CD4-positive, alpha-beta T cell (primary cell): ENCODE results near the gene NRIP3. TPM values are rescaled to one million over a fixed set of nuclear protein-coding genes. Genes with fewer than 3 reads are reported as not detected.

Experiments used
- ATAC-seq: fragments of 200-7000 bp; cut with Tn5 transposase; one replicate; pipeline ENCODE4 v1.10.0; 2022; ENCODE audit warnings: mild to moderate bottlenecking; ENCODE audit not compliant: poor library complexity
- CTCF ChIA-PET: fragments of 350-600 bp; sonication (Branson Sonifier 250); formaldehyde crosslinking; loops from one replicate; lab custom pipeline; 2021; ENCODE audit warnings: antibody characterized with exemption, inconsistent platforms; lab: Charles Lee
- POLR2A ChIA-PET: fragments of 350-600 bp; sonication (Branson Sonifier 250); formaldehyde crosslinking; loops from one replicate; lab custom pipeline; 2021; ENCODE audit warnings: antibody characterized with exemption, inconsistent platforms; lab: Charles Lee
- DNase-seq, 14 experiments: peaks; one replicate each; pipeline ENCODE4 v3.0.0-alpha.2; 2013 to 2020; ENCODE audit warnings: mixed read lengths in 2 of 14
- H3K27ac ChIP-seq, 2 donors: one replicate each; pipeline versions ENCODE4 v1.5.1 to v1.7.0; 2013; ENCODE audit warnings: low read length in 2 of 2, low read depth in 1 of 2, mild to moderate bottlenecking in 1 of 2
- H3K27me3 ChIP-seq, 2 experiments: 1 replicate in 1 of 2; 2 replicates in 1 of 2; pipeline versions ENCODE4 v1.6.1 to v1.7.0; 2013; ENCODE audit warnings: low read length in 2 of 2, control low read depth in 1 of 2, mild to moderate bottlenecking in 1 of 2, moderate library complexity in 1 of 2; ENCODE audit not compliant: insufficient read depth in 2 of 2, control insufficient read depth in 1 of 2
- H3K36me3 ChIP-seq: one replicate; pipeline ENCODE4 v1.6.1; 2013; ENCODE audit warnings: low read length, control low read depth; ENCODE audit not compliant: insufficient read depth
- H3K4me1 ChIP-seq: one replicate; pipeline ENCODE4 v1.6.1; 2013; ENCODE audit warnings: low read length, control low read depth; ENCODE audit not compliant: insufficient read depth
- H3K4me3 ChIP-seq: one replicate; pipeline ENCODE4 v1.5.1; 2013; ENCODE audit warnings: mild to moderate bottlenecking, low read length, moderate library complexity
- H3K9me3 ChIP-seq, 2 experiments: 1 replicate in 1 of 2; 2 replicates in 1 of 2; pipeline versions ENCODE4 v1.6.1 to v1.7.0; 2013; ENCODE audit warnings: low read length in 2 of 2, mild to moderate bottlenecking in 2 of 2, control low read depth in 1 of 2, moderate library complexity in 1 of 2; ENCODE audit not compliant: control insufficient read depth in 1 of 2, insufficient read depth in 1 of 2
- H3K27ac Mint-ChIP-seq: one replicate; pipeline ENCODE4 v1.8.0; 2020; ENCODE audit warnings: mixed read lengths
- H3K27me3 Mint-ChIP-seq: one replicate; pipeline ENCODE4 v1.8.0; 2021; ENCODE audit warnings: mixed read lengths
- H3K36me3 Mint-ChIP-seq: one replicate; pipeline ENCODE4 v1.8.0; 2021; ENCODE audit warnings: low read depth, mixed read lengths
- H3K4me1 Mint-ChIP-seq: one replicate; pipeline ENCODE4 v1.8.0; 2021; ENCODE audit warnings: low read depth, mixed read lengths
- H3K4me3 Mint-ChIP-seq: one replicate; pipeline ENCODE4 v1.8.0; 2020; ENCODE audit warnings: mild to moderate bottlenecking, mixed read lengths
- H3K9me3 Mint-ChIP-seq: one replicate; pipeline ENCODE4 v1.8.0; 2020; ENCODE audit warnings: mixed read lengths
- intact Hi-C, 2 experiments: fragments of 100-400 bp; cut with DNase I in 1 of 2; cut with micrococcal nuclease in 1 of 2; formaldehyde crosslinking; loops; one replicate each; pipeline versions ENCODE4 v1.15.1 to v1.9.0; 2023 to 2025; cut with DNase I, micrococcal nuclease
- polyA plus RNA-seq, 2 donors: library from polyadenylated mRNA; unstranded; fragments of 120-200 nt; gene quantifications; one replicate each; pipeline ENCODE4 v1.2.1, GENCODE V29; 2013
- total RNA-seq, 174 experiments: library from RNA in 2 of 174; stranded (reverse) in 2 of 174; gene quantifications; one replicate each; pipeline ENCODE4 v1.2.3 and lab custom pipeline; 2021 to 2026
- TF ChIP-seq, protein P1 (sequence below): fragments of 200-600 bp; IDR thresholded peaks from one replicate; pipeline ENCODE4 v1.8.0; 2022; ENCODE audit warnings: antibody characterized with exemption, mild to moderate bottlenecking

The NRIP3 gene
- total RNA-seq (1 to 10 TPM; 4.6 to 4.9 TPM), total RNA-seq (lab: John Stamatoyannopoulos, UW) (0.55 to 48.3 (median 6.9) reads per million in 172 experiments)
- 0.30 TPM for polyA plus RNA-seq (2013, experiment 1 of 2)
- 0.39 TPM for polyA plus RNA-seq (2013, experiment 2 of 2)

DNA sequence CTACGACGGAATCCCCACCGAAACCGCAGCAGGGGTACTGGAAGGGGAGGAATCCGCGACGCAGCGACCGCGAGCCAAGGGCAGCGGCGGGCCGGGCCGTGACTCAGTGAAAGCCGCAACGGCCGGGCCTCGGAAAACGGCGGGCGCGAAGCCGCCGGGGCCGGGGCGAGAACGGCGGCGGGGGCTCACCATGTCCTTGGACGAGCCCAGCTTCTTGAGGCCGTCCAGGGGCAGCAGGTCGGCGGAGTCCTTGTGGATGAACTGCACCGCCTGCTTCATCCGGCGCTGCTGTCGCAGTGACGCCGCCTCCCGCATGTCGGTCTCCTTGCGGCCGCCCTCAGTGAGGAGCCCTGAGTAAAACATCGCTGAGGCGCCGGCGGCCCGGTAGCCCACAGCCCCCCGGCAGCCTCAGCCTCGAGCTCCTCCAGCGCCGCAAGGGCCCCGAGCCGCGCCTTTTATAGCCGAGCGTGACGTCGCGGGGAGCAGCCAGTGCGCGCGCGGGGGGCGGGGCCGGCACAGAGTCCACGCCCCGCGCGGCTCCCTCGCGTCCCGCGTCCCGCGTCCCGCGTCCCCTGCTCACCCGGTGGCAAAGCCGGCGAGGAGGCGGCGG lies at the start of gene NRIP3:
NRIP3 (minus strand) TSS at position 429 of the 610 bp plus-strand sequence; CDS start at position 363, 66 bp downstream.
- Mint-ChIP-seq H3K9me3 (no peaks in the 10 kb centered on the region), H3K36me3 (no peaks in the 10 kb centered on the region), H3K27me3 (peaks cover 51% of the 10 kb centered on the region), H3K4me3 (peak within 1 kb of the TSS; percentile 87), H3K4me1 (peaks cover 22% of the 10 kb centered on the region), H3K27ac (peak within 1 kb of the TSS; percentile 25)
- no peaks in the 10 kb centered on the region for H3K9me3 ChIP-seq
- ChIA-PET CTCF (no interaction called here), POLR2A (interaction anchor here (0.9 to 2.9 kb wide), 4 partner anchors 13 to 457 kb away, joined by 3 to 14 read pairs (median 4); partner anchors contain the start of genes RPL27A, TMEM9B and ZNF143)
- intact Hi-C loops = loop anchor here in 1 of 2 experiments (10.0 kb wide), 1 partner anchor 319 kb away; the partner anchor contains the start of genes RPL27A and TRIM66
- H3K27me3 ChIP-seq = peaks cover 11 to 40% of the 10 kb centered on the region in 2 experiments
- H3K4me3 ChIP-seq = peak within 1 kb of the TSS; percentile 53
- H3K4me1 ChIP-seq = peaks cover 23% of the 10 kb centered on the region
- DNase-seq = peak; percentile 66 to 93 (median 76)
- TF ChIP-seq, protein P1, sequence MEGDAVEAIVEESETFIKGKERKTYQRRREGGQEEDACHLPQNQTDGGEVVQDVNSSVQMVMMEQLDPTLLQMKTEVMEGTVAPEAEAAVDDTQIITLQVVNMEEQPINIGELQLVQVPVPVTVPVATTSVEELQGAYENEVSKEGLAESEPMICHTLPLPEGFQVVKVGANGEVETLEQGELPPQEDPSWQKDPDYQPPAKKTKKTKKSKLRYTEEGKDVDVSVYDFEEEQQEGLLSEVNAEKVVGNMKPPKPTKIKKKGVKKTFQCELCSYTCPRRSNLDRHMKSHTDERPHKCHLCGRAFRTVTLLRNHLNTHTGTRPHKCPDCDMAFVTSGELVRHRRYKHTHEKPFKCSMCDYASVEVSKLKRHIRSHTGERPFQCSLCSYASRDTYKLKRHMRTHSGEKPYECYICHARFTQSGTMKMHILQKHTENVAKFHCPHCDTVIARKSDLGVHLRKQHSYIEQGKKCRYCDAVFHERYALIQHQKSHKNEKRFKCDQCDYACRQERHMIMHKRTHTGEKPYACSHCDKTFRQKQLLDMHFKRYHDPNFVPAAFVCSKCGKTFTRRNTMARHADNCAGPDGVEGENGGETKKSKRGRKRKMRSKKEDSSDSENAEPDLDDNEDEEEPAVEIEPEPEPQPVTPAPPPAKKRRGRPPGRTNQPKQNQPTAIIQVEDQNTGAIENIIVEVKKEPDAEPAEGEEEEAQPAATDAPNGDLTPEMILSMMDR = no peak
- no peaks in the 10 kb centered on the region for H3K36me3 ChIP-seq
- peak; percentile 90 for ATAC-seq
- no peak within 1 kb of the TSS for H3K27ac ChIP-seq

DNA sequence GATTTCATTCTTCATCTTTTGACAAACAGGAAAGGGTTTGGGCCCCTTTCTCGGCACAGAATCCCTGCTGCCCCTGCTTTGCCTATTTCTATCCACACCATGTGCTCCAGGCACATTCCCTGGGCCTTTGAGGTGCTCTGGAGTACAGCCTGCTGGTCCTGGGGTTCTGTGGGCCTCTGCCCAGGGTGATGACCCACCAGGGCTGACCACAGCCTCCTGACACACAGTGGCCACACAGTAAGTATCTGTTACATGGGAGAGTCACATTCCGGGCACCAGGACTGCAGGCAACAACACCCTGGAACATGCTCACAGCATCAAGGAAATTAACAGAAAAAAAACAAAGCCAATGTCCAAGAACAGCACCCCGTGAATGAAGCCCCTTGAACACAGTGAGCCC lies 48.5 kb upstream of the NRIP3 start:
- Mint-ChIP-seq H3K4me1 (no peaks in the 10 kb centered on the region), H3K27ac (no peak overlapping the region), H3K9me3 (no peaks in the 10 kb centered on the region), H3K27me3 (no peaks in the 10 kb centered on the region), H3K4me3 (no peak overlapping the region), H3K36me3 (no peaks in the 10 kb centered on the region)
- H3K4me1 ChIP-seq = no peaks in the 10 kb centered on the region
- H3K4me3 ChIP-seq = no peak overlapping the region
- intact Hi-C loops = no loop called here
- H3K27me3 ChIP-seq = no peaks in the 10 kb centered on the region
- ChIA-PET POLR2A (no interaction called here), CTCF (no interaction called here)
- no peak for ATAC-seq
- H3K9me3 ChIP-seq = no peaks in the 10 kb centered on the region
- H3K36me3 ChIP-seq = no peaks in the 10 kb centered on the region
- TF ChIP-seq, protein P1 = no peak
- no peak overlapping the region for H3K27ac ChIP-seq
- DNase-seq = no peak

DNA sequence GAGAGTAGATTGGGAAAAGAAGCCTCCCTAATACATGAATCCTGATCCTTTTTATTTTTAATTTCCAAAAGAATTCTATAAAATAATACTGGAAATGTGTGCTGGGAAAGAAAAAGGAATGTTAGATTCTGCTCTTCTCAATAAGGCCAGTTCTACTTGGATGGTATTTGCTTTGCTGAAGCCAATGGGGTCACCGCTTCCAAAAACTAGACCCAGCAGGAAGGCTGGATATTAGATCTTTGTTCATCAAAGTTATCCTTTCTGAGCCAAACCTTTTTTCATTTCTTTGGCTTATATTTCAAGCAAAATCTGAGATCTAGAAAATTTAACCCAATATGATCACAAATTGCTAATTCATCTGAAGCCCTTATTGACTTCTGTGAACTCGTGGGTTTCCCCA lies 46.2 kb upstream of the NRIP3 start:
- H3K9me3 Mint-ChIP-seq = no peaks in the 10 kb centered on the region
- no peaks in the 10 kb centered on the region for H3K4me1 Mint-ChIP-seq
- no peaks in the 10 kb centered on the region for H3K27me3 ChIP-seq
- TF ChIP-seq, protein P1 = no peak
- intact Hi-C loops = no loop called here
- H3K4me1 ChIP-seq = no peaks in the 10 kb centered on the region
- H3K36me3 Mint-ChIP-seq = no peaks in the 10 kb centered on the region
- ChIA-PET CTCF (no interaction called here), POLR2A (no interaction called here)
- no peaks in the 10 kb centered on the region for H3K36me3 ChIP-seq
- no peaks in the 10 kb centered on the region for H3K27me3 Mint-ChIP-seq
- no peak overlapping the region for H3K4me3 ChIP-seq
- no peak overlapping the region for H3K4me3 Mint-ChIP-seq
- no peak overlapping the region for H3K27ac ChIP-seq
- ATAC-seq (no peak), DNase-seq (no peak)
- H3K9me3 ChIP-seq = no peaks in the 10 kb centered on the region
- H3K27ac Mint-ChIP-seq = no peak overlapping the region
